Transverse colon (tissue), 4 donors: ENCODE data around the gene NTMT2. TPM values are rescaled to one million over a fixed set of nuclear protein-coding genes. Genes with fewer than 3 reads are reported as not detected.
"Not testable (repeated sequence)": the region's sequence is repeated elsewhere in the genome, so short reads cannot be mapped to it uniquely, and the experiment has no call there.

Source experiments
- DNase-seq: peaks from one replicate; pipeline ENCODE4 v3.0.0-alpha.2; 2019
- H3K27ac ChIP-seq, 4 donors: fragments of 200-600 bp; sonication (generic); 2 replicates each; pipeline ENCODE4 v1.5.1; 2016 to 2018; ENCODE audit warnings: inconsistent platforms in 4 of 4
- H3K27me3 ChIP-seq: fragments of 200-600 bp; sonication (generic); 2 replicates; pipeline ENCODE4 v1.5.1; 2017; ENCODE audit warnings: inconsistent platforms
- H3K36me3 ChIP-seq, 4 donors: fragments of 200-600 bp; sonication (generic); 2 replicates each; pipeline ENCODE4 v1.5.1; 2017 to 2019; ENCODE audit warnings: inconsistent platforms in 4 of 4
- H3K4me1 ChIP-seq, 4 donors: fragments of 200-600 bp; sonication (generic); 2 replicates each; pipeline ENCODE4 v1.5.1; 2017 to 2020; ENCODE audit warnings: inconsistent platforms in 4 of 4
- H3K4me3 ChIP-seq, 4 donors: fragments of 200-600 bp; sonication (generic); 1 replicate in 1 of 4; 2 replicates in 3 of 4; pipeline versions ENCODE4 v1.5.1 to v1.6.1; 2017 to 2019; ENCODE audit warnings: inconsistent platforms in 4 of 4
- H3K9me3 ChIP-seq, 2 donors: fragments of 200-600 bp; sonication (generic); 2 replicates each; pipeline ENCODE4 v1.5.1; 2017 to 2019; ENCODE audit warnings: inconsistent platforms in 2 of 2
- CTCF ChIP-seq, 5 experiments: fragments of 200-600 bp in 3 of 5; fragments of 450-650 bp in 2 of 5; sonication (generic) in 3 of 5; IDR thresholded peaks; 1 replicate in 2 of 5; 2 replicates in 3 of 5; pipeline ENCODE4 v1.5.1; 2016 to 2017; ENCODE audit warnings: antibody characterized with exemption in 5 of 5, inconsistent platforms in 3 of 5, mild to moderate bottlenecking in 2 of 5, moderate library complexity in 1 of 5
- EP300 ChIP-seq: sonication (generic); formaldehyde crosslinking; IDR thresholded peaks from one replicate; pipeline ENCODE4 v1.6.1; 2017; ENCODE audit warnings: antibody characterized with exemption, low read depth
- POLR2A ChIP-seq: fragments of 450-650 bp; IDR thresholded peaks from one replicate; pipeline ENCODE4 v1.6.1; 2016; ENCODE audit warnings: antibody characterized with exemption, mild to moderate bottlenecking, moderate library complexity
- POLR2AphosphoS5 ChIP-seq, 3 donors: sonication (generic); formaldehyde crosslinking; IDR thresholded peaks; one replicate each; pipeline ENCODE4 v1.6.1; 2016; ENCODE audit warnings: antibody characterized with exemption in 3 of 3
- WGBS, 2 donors: methylation state at CpG; one replicate each; pipeline ENCODE4 v1.1.5; 2018; ENCODE audit warnings: low coverage in 1 of 2; 5-methylcytosine and 5-hydroxymethylcytosine counted together
- in situ Hi-C, 4 donors: fragments of 200-750 bp; cut with MboI; loops; one replicate each; pipeline versions ENCODE4 v1.15.0 to v1.15.1; 2017; ENCODE audit warnings: low sequenced_read_pairs in 3 of 4, low pct_ligation_motif_present in 1 of 4, low pct_unique_long_range_greater_than_20kb in 1 of 4
- intact Hi-C: fragments of 100-400 bp; cut with DNase I; formaldehyde crosslinking; loops from one replicate; pipeline ENCODE4 v1.15.1; 2023; ENCODE audit warnings: low total_unique reads
- total RNA-seq, 4 donors: library from RNA; depleted of rRNA; stranded (reverse); fragments of >200 nt; gene quantifications; one replicate each; pipeline ENCODE4 v1.1.0, GENCODE V29; 2016

NTMT2 gene
- total RNA-seq, 4 donors from 2014 or later, result not detected

DNA sequence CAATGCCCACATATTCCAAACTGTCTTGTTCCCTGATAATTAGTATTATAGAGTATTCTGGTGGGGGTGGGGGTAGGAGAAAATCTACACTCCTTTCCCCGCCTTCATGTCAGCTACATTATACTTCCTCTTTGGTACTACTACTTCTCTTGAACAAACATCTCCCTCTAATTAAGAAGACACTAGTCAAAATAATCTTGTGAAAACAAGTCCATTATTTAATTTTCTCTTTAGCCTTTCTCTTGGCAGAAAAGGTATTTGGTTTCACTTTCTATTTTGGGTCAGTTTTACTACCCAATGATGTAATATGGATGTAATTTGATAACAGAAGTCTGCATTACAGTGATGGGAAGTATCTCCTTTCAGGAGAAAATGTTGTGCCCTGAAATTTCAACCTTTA is 22.5 kb downstream of the NTMT2 start:
- no peaks in the 10 kb centered on the region for H3K9me3 ChIP-seq
- H3K27me3 ChIP-seq, result no peaks in the 10 kb centered on the region
- 65 to 69% methylated on average over 1 of the region's 1 CpG for WGBS, 2 donors
- TF ChIP-seq EP300 (no peak), POLR2AphosphoS5 (IDR thresholded peaks at IDR 0.05) (no peak), POLR2A (no peak), CTCF (IDR thresholded peaks at IDR 0.05) (no peak)
- no peak overlapping the region for H3K27ac ChIP-seq
- peaks cover 0 to 4% (median 0%) of the 10 kb centered on the region in 4 donors for H3K4me1 ChIP-seq
- no peak overlapping the region for H3K4me3 ChIP-seq
- intact Hi-C loops, result no loop called here
- no peak for DNase-seq
- in situ Hi-C loops, result no loop called here
- H3K36me3 ChIP-seq, result no peaks in the 10 kb centered on the region

DNA sequence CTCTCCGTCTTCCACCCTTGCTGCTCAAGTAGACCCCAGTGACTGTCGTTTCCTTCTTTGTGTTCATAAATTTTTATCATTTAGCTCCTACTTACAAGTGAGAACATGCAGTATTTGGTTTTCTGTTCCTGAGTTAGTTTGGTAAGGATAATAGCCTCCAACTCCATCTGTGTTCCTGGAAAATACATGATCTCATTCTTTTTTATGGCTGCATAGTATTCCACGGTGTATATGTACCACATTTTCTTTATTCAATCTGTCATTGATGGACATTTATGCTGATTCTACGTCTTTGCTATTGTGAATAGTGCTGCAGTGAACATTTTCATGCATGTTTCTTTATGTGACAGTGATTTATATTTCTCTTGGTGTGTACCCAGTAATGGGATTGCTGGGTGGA is 24.8 kb downstream of the NTMT2 start:
- WGBS, 2 donors, result 80 to 84% methylated on average over 4 of the region's 4 CpGs
- DNase-seq, H3K9me3 ChIP-seq, in situ Hi-C loops, H3K27me3 ChIP-seq, H3K27ac ChIP-seq, H3K36me3 ChIP-seq, intact Hi-C loops, H3K4me3 ChIP-seq, H3K4me1 ChIP-seq: not testable (repeated sequence)

DNA sequence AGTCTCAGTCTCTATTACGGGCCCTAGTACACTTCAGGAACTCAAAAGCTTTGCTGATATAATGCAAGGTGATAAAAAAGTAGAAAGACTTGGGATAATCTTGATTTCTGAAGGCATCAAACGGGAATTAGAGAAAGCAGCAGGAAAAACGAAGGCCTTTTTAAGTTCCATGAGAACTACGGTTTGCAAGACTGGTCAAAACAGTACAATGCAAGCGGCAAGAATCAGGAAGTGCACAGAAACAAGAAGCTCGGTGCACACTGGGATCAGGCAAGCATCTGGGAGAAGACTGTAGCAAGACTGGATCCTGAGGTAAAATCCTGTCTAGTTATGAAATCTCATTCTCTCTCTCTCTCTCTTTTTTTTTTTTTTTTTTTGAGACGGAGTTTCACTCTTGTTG is 28.6 kb downstream of the NTMT2 start:
- H3K4me1 ChIP-seq, result no peaks in the 10 kb centered on the region
- no peak for DNase-seq
- no peaks in the 10 kb centered on the region for H3K27me3 ChIP-seq
- WGBS, 2 donors, result 78 to 89% methylated on average over 5 to 7 of the region's 7 CpGs
- intact Hi-C loops, result no loop called here
- H3K4me3 ChIP-seq, result no peak overlapping the region
- H3K36me3 ChIP-seq, result no peaks in the 10 kb centered on the region
- no peaks in the 10 kb centered on the region for H3K9me3 ChIP-seq
- no peak overlapping the region for H3K27ac ChIP-seq
- in situ Hi-C loops, result no loop called here
- no peak for TF ChIP-seq POLR2AphosphoS5 (IDR thresholded peaks at IDR 0.05)
- no peak for TF ChIP-seq EP300
- TF ChIP-seq POLR2A, result no peak
- TF ChIP-seq CTCF (IDR thresholded peaks at IDR 0.05), result no peak

DNA sequence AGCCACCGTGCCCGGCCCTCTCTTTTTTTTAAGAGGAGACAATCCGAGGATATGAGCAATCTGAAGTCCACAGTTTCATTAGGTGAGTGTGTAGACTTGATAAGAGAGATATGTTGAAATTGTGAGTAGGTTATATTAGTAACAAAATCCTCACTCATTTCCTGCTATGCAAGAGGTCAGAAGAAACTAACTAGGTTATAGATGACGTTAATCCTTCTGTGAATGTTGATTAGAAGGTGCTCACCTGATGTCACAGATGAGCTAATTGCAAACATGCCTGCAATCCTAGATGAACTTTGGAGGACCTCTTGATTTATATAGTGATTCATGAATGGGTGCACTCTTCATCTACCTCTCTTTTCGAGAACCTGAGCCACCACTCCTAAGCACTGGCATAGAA is 29.3 kb downstream of the NTMT2 start:
- no peaks in the 10 kb centered on the region for H3K36me3 ChIP-seq
- no peaks in the 10 kb centered on the region for H3K4me1 ChIP-seq
- no peak overlapping the region for H3K4me3 ChIP-seq
- no peak overlapping the region for H3K27ac ChIP-seq
- H3K9me3 ChIP-seq, result no peaks in the 10 kb centered on the region
- intact Hi-C loops (no loop called here), in situ Hi-C loops (no loop called here)
- DNase-seq, result no peak
- TF ChIP-seq EP300, result no peak
- no peak for TF ChIP-seq POLR2A
- TF ChIP-seq POLR2AphosphoS5 (IDR thresholded peaks at IDR 0.05), result no peak
- TF ChIP-seq CTCF (IDR thresholded peaks at IDR 0.05), result no peak
- 81 to 95% methylated on average over 5 of the region's 5 CpGs for WGBS, 2 donors
- H3K27me3 ChIP-seq, result no peaks in the 10 kb centered on the region

- Histone ChIP-seq H3K27me3 (no peaks in the 10 kb centered on the region), H3K9me3 (no peaks in the 10 kb centered on the region), H3K27ac (no peak overlapping the region), H3K36me3 (no peaks in the 10 kb centered on the region), H3K4me3 (no peak overlapping the region), H3K4me1 (no peaks in the 10 kb centered on the region)
- intact Hi-C loops, result no loop called here
- 22 to 45% methylated on average over 1 of the region's 1 CpG for WGBS, 2 donors
- in situ Hi-C loops, result no loop called here
- no peak for TF ChIP-seq POLR2AphosphoS5 (IDR thresholded peaks at IDR 0.05)
- no peak for TF ChIP-seq EP300
- TF ChIP-seq CTCF (IDR thresholded peaks at IDR 0.05), result no peak
- TF ChIP-seq POLR2A, result no peak
- DNase-seq, result no peak
Measured at GRCh38 chr1:170175484-170175883, 29.7 kb downstream of the NTMT2 start.
